ENCODE results near the gene CD3G.
A peak's percentile ranks its signal among the peaks of the same experiment; 100 is the strongest.

CD3G gene

DNA sequence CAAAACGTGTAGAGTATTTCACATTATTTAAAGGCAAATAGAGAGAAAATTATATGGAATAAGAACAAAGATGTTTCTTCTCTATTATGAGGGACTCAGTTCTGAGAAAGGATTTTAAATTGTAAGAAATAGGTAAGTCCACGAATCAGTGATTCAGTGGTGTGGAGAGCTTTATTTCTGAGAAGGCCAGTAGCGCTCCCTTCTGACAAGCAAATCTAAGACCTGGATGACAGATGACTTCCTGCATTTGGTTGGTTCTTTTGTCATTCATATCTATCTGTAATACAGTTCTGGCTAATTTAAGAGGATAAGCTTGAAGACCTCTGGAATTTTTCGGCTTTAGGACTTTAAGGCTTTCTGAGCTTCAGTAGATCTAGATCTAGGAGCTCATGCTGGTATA lies 32.6 kb upstream of the CD3G start:
- Histone ChIP-seq H3K9ac (ENCODE audit: low read depth, low read length) (no peak overlapping the region), H3K36me3 (ENCODE audit: insufficient read depth, low read depth, low read length) (no peaks in the 10 kb centered on the region)

DNA sequence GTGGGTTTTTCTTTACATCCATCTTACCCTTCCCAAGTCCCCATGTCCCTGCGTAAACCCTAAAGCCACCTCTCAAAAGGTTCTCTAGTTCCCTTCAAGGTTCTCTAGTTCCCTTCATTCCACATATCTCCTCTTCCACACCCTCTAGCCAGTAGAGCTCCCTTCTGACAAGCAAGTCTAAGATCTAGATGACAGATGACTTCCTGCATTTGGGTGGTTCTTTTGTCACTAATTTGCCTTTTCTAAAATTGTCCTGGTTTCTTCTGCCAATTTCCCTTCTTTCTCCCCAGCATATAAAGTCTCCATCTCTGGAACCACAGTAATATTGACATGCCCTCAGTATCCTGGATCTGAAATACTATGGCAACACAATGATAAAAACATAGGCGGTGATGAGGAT lies 31.8 kb upstream of the CD3G start:
- peaks cover 4% of the 10 kb centered on the region; the same call in 1 of the 2 replicates for H3K9me3 ChIP-seq (ENCODE audit: insufficient read depth, low read depth, low read length)
- peaks cover 26% of the 10 kb centered on the region; the same call in 1 of the 2 replicates for H3K27me3 ChIP-seq (ENCODE audit: insufficient read depth, low read length)
- no peak overlapping the region for H3K9ac ChIP-seq (ENCODE audit: low read depth, low read length)
- no peak overlapping the region for H3K27ac ChIP-seq (ENCODE audit: low read length)
- peaks cover 20% of the 10 kb centered on the region for H3K4me1 ChIP-seq (ENCODE audit: insufficient read depth, low read length)
- no peaks in the 10 kb centered on the region for H3K36me3 ChIP-seq (ENCODE audit: insufficient read depth, low read depth, low read length)
- H3K4me3 ChIP-seq (ENCODE audit: low read length) = no peak overlapping the region

More for the DNA sequence above, 32.6 kb upstream of the CD3G start:
- H3K27me3 ChIP-seq (ENCODE audit: insufficient read depth, low read length) = peaks cover 17% of the 10 kb centered on the region; the same call in 1 of the 2 replicates
- H3K9me3 ChIP-seq (ENCODE audit: insufficient read depth, low read depth, low read length) = no peaks in the 10 kb centered on the region
- H3K4me3 ChIP-seq (ENCODE audit: low read length) = no peak overlapping the region
- H3K4me1 ChIP-seq (ENCODE audit: insufficient read depth, low read length) = peaks cover 13% of the 10 kb centered on the region
- no peak overlapping the region for H3K27ac ChIP-seq (ENCODE audit: low read length)

DNA sequence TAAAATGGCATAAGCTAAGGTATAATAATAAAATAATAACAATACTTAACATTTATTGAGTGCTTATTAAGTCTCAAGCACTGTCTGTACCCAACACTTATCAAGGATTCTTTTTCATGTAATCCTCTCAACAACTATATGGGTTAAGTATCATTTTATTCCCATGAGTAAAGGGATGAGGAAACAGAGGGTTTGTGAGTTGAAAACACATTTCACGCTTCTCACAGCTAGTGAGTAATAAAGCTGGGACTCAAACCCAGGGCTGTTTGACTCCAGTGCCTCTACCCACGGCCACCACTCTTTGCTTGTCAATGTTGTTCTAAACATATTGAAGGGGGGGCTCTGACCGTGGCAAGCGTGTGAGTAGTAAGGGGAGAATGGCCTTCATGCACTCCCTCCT lies 30.9 kb upstream of the CD3G start:
- H3K36me3 ChIP-seq (ENCODE audit: insufficient read depth, low read depth, low read length) = no peaks in the 10 kb centered on the region

DNA sequence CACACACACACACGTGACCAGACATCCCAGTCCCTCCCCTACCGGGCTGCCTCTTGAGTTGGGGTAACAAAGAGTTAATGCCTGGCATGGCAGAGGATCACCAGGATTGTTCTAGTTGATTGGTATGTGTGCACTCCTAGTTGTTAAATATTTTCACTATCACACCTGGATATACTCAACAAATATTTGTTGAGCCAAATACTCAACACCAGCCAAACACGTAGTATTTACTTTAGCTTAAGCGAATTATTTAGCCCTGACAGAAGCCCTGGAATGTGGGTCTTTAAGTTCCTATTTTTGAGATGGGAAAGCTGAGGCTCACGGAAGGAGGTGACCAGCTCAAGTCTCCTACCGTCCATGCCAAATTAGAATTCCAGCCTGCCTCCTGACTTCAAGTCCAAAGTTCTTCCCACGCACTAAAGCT lies 29.1 kb upstream of the CD3G start:
- Histone ChIP-seq H3K4me3 (ENCODE audit: low read length) (peak overlapping the region; percentile 59; the same call in 1 of the 2 replicates), H3K9ac (ENCODE audit: low read depth, low read length) (0 out of 2 replicates have a peak overlapping the region, but pooled peaks have one; percentile 13), H3K36me3 (ENCODE audit: insufficient read depth, low read depth, low read length) (no peaks in the 10 kb centered on the region), H3K27ac (ENCODE audit: low read length) (no peak overlapping the region), H3K4me1 (ENCODE audit: insufficient read depth, low read length) (peaks cover 20% of the 10 kb centered on the region), H3K9me3 (ENCODE audit: insufficient read depth, low read depth, low read length) (peaks cover 4% of the 10 kb centered on the region; the same call in 1 of the 2 replicates), H3K27me3 (ENCODE audit: insufficient read depth, low read length) (peaks cover 27% of the 10 kb centered on the region)

More for the DNA sequence above, 30.9 kb upstream of the CD3G start:
- no peak overlapping the region for H3K4me3 ChIP-seq (ENCODE audit: low read length)
- peaks cover 20% of the 10 kb centered on the region for H3K4me1 ChIP-seq (ENCODE audit: insufficient read depth, low read length)
- no peak overlapping the region for H3K9ac ChIP-seq (ENCODE audit: low read depth, low read length)
- peaks cover 4% of the 10 kb centered on the region; the same call in 1 of the 2 replicates for H3K9me3 ChIP-seq (ENCODE audit: insufficient read depth, low read depth, low read length)
- peaks cover 27% of the 10 kb centered on the region; the same call in 1 of the 2 replicates for H3K27me3 ChIP-seq (ENCODE audit: insufficient read depth, low read length)
- H3K27ac ChIP-seq (ENCODE audit: low read length) = no peak overlapping the region

DNA sequence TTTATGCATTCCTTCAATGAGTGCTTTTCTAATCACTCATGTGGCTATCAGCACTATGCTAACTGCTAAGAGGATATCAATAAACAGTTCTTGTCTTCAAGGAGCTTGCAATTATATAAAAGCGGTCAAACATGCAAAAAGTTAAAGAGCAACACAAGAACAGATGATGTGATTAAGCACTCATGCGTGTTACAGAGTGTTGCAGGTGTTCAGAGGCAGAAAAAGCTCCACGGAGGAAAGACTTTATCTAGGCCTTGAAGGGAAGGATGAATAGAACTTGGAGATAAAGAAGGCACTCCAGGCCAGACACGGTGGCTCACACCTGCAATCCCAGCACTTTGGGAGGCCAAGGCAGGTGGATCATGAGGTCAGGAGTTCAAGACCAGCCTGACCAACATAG lies 26.0 kb upstream of the CD3G start:
- H3K36me3 ChIP-seq (ENCODE audit: insufficient read depth, low read depth, low read length) = no peaks in the 10 kb centered on the region
- H3K9me3 ChIP-seq (ENCODE audit: insufficient read depth, low read depth, low read length) = peaks cover 4% of the 10 kb centered on the region; the same call in 1 of the 2 replicates
- no peak overlapping the region for H3K4me3 ChIP-seq (ENCODE audit: low read length)
- H3K4me1 ChIP-seq (ENCODE audit: insufficient read depth, low read length) = peaks cover 20% of the 10 kb centered on the region
- no peak overlapping the region for H3K27ac ChIP-seq (ENCODE audit: low read length)
- H3K9ac ChIP-seq (ENCODE audit: low read depth, low read length) = no peak overlapping the region
- H3K27me3 ChIP-seq (ENCODE audit: insufficient read depth, low read length) = peaks cover 20% of the 10 kb centered on the region

DNA sequence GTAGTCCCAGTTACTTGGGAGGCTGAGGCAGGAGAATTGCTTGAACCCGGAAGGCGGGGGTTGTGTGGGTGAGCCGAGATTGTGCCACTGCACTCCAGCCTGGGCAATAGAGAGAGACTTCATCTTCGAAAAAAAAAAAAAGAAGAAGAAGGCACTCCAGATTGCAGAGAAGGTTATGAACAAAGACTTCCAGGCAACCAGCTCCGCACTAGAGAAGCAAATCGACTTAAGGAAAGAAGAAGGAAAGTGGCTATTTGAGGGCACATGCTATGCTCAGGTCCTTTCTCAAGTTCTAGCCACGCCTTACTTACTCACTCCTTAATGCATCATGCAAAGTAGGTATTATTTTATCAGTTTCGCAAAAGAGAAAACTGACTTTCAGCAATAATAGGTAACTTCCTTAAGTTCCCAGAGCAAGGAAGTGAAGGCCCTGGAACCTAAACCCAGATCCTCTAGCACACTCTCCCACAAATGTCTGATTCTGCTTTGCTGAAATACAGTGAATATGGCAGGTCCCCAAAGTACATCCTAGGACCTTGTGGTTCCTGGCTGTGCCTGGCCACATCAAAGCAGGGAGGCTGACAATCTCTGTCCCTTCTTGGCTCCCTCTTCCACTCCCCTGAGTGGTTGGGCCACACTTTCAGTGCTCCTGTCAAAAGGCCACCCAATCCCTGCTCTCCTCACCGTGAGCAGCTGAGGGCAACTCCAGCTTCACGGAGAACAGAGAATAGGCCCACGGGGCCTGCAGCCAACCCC lies 25.4 kb upstream of the CD3G start:
- H3K9me3 ChIP-seq (ENCODE audit: insufficient read depth, low read depth, low read length) = peaks cover 4% of the 10 kb centered on the region; the same call in 1 of the 2 replicates
- no peak overlapping the region for H3K4me3 ChIP-seq (ENCODE audit: low read length)
- H3K9ac ChIP-seq (ENCODE audit: low read depth, low read length) = no peak overlapping the region
- H3K27ac ChIP-seq (ENCODE audit: low read length) = no peak overlapping the region
- peaks cover 20% of the 10 kb centered on the region for H3K27me3 ChIP-seq (ENCODE audit: insufficient read depth, low read length)
- peaks cover 20% of the 10 kb centered on the region for H3K4me1 ChIP-seq (ENCODE audit: insufficient read depth, low read length)
- H3K36me3 ChIP-seq (ENCODE audit: insufficient read depth, low read depth, low read length) = no peaks in the 10 kb centered on the region

DNA sequence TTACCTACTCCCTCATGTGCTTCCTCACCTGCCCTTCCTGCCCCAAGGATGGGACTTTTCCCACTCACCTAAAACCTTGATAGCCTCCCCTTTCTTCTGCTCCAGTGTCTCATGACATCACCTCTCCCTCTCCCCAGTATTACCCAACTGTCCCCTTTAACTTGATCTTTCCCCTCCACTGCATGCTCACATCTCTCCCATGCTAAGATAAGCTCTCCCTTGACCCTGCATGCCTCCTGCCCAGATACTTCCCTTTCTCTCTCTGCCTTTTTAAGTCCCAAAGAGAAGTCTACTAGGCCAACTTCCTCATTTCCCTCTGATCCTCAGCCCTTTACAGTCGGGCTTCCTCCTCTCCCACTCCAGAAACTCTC lies 24.8 kb upstream of the CD3G start:
- Histone ChIP-seq H3K36me3 (ENCODE audit: insufficient read depth, low read depth, low read length) (no peaks in the 10 kb centered on the region), H3K27me3 (ENCODE audit: insufficient read depth, low read length) (peaks cover 15% of the 10 kb centered on the region), H3K9ac (ENCODE audit: low read depth, low read length) (no peak overlapping the region), H3K4me1 (ENCODE audit: insufficient read depth, low read length) (peaks cover 20% of the 10 kb centered on the region), H3K9me3 (ENCODE audit: insufficient read depth, low read depth, low read length) (peaks cover 4% of the 10 kb centered on the region; the same call in 1 of the 2 replicates), H3K27ac (ENCODE audit: low read length) (no peak overlapping the region), H3K4me3 (ENCODE audit: low read length) (no peak overlapping the region)

DNA sequence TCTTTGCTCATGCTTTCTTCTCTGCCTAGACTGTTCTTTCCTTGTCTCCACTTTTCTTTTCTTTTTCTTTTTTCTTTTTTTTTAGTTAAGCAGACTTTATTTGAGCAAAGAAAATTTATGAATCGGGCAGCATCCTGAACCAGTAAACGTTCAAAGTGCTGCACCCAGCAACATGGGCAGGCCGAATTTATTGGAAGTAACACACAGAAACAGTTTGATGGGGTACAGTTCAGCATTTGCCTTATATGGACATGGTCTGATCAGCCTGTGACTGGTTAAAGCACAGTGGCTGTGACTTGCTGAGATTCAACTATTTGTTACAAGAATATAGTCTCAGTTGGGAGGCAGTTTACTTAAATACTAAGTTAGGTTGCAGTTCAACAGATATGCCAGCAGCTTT lies 23.6 kb upstream of the CD3G start:
- Histone ChIP-seq H3K4me3 (ENCODE audit: low read length) (no peak overlapping the region), H3K9ac (ENCODE audit: low read depth, low read length) (no peak overlapping the region), H3K27me3 (ENCODE audit: insufficient read depth, low read length) (peaks cover 14% of the 10 kb centered on the region), H3K4me1 (ENCODE audit: insufficient read depth, low read length) (peaks cover 13% of the 10 kb centered on the region), H3K27ac (ENCODE audit: low read length) (no peak overlapping the region), H3K9me3 (ENCODE audit: insufficient read depth, low read depth, low read length) (peaks cover 4% of the 10 kb centered on the region; the same call in 1 of the 2 replicates), H3K36me3 (ENCODE audit: insufficient read depth, low read depth, low read length) (no peaks in the 10 kb centered on the region)

DNA sequence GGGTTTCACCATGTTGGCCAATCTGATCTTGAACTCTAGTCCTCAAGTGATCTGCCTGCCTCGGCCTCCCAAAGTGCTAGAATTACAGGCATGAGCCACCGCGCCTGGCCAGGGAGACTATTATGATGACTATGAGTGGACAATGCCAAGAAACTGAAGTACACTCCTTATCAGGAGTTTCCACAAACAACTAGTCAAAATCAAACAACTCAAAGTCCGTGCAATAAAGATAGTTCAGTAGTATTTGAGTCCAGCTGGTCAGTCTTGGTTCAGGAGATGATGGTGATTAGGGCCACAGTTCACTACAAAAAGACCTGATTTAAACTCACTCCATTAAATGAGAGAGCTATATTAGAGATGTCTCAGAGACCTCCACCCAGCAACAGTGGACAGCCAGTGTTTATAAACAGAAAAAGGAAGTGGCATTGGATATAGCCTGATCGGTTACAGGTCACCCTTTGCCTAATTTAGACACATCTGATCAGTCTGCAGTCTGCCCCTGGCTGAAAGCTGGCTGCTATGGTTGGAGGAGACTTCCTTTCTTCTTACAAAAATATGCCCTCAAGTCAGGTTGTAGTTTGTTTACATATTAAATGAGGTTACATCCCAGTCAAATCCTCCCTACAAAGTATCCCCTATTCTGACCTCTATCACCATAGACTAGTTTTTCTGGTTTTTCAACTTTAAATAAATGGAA lies 22.6 kb upstream of the CD3G start:
- H3K36me3 ChIP-seq (ENCODE audit: insufficient read depth, low read depth, low read length) = no peaks in the 10 kb centered on the region
- peaks cover 9% of the 10 kb centered on the region for H3K27me3 ChIP-seq (ENCODE audit: insufficient read depth, low read length)
- no peak overlapping the region for H3K9ac ChIP-seq (ENCODE audit: low read depth, low read length)
- no peak overlapping the region for H3K27ac ChIP-seq (ENCODE audit: low read length)
- H3K9me3 ChIP-seq (ENCODE audit: insufficient read depth, low read depth, low read length) = peaks cover 4% of the 10 kb centered on the region; the same call in 1 of the 2 replicates
- H3K4me1 ChIP-seq (ENCODE audit: insufficient read depth, low read length) = peaks cover 7% of the 10 kb centered on the region
- H3K4me3 ChIP-seq (ENCODE audit: low read length) = no peak overlapping the region

DNA sequence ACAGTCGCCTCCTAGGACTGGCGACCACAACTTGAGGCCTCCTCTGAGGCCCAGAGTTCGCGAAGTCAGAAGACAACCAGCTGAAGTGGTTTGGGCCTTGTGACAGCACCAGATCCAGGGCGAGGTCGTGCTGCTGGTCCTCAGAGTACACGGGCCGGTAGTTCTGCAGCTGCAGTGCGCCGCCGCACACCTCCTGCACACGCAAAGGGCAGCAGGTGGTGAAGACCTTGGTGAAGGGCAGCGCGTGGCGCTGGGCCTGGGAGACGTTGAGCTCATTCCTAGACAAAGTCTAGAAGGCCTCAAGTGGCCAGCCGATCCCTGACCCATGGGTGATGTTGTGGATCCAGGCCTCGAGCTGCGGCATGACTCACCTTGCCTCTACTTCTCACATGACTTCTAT lies 21.4 kb upstream of the CD3G start:
- H3K27me3 ChIP-seq (ENCODE audit: insufficient read depth, low read length) = no peaks in the 10 kb centered on the region; the same call in 1 of the 2 replicates
- no peak overlapping the region for H3K9ac ChIP-seq (ENCODE audit: low read depth, low read length)
- H3K4me1 ChIP-seq (ENCODE audit: insufficient read depth, low read length) = no peaks in the 10 kb centered on the region
- H3K27ac ChIP-seq (ENCODE audit: low read length) = no peak overlapping the region
- no peaks in the 10 kb centered on the region for H3K9me3 ChIP-seq (ENCODE audit: insufficient read depth, low read depth, low read length)
- H3K4me3 ChIP-seq (ENCODE audit: low read length) = no peak overlapping the region
- no peaks in the 10 kb centered on the region for H3K36me3 ChIP-seq (ENCODE audit: insufficient read depth, low read depth, low read length)

DNA sequence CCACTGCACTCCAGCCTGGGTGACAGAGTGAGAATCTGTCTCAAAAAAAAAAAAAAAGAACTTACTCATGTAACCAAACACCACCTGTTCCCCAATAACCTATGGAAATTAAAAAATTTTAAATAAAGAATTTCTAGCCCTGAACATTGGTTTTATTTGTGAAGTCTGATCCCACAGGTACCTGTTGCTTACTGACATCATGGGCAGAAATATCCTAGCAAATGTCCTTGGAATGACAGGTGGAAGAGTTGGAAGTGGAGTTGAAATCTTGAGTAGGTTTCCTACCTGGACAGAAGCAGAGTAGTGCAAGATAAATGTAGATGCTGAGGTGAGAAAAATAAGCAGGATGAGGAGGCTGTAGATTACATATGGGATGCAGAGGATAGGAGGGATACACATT lies 18.9 kb upstream of the CD3G start:
- H3K27me3 ChIP-seq (ENCODE audit: insufficient read depth, low read length) = no peaks in the 10 kb centered on the region
- no peaks in the 10 kb centered on the region for H3K36me3 ChIP-seq (ENCODE audit: insufficient read depth, low read depth, low read length)
- no peaks in the 10 kb centered on the region for H3K4me1 ChIP-seq (ENCODE audit: insufficient read depth, low read length)
- H3K9me3 ChIP-seq (ENCODE audit: insufficient read depth, low read depth, low read length) = no peaks in the 10 kb centered on the region
- no peak overlapping the region for H3K27ac ChIP-seq (ENCODE audit: low read length)
- no peak overlapping the region for H3K9ac ChIP-seq (ENCODE audit: low read depth, low read length)
- H3K4me3 ChIP-seq (ENCODE audit: low read length) = no peak overlapping the region

DNA sequence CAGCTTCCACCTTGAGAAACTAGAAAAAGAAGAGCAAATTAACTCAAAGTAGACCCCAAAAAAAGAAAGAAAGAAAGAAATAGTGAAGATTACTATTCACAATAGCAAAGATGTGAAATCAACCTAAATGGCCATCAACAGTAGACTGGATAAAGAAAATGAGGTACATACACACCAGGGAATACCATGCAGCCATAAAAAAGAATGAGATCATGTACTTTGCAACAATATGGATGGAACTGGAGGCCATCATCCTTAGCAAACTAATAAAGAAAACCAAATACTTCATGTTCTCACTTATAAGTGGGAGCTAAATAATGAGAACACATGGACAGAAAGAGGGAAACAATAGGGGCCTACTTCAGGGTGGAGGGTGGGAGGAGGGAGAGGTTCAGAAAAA lies 15.4 kb upstream of the CD3G start:
- Histone ChIP-seq H3K27me3 (ENCODE audit: insufficient read depth, low read length) (no peaks in the 10 kb centered on the region), H3K9me3 (ENCODE audit: insufficient read depth, low read depth, low read length) (peaks cover 9% of the 10 kb centered on the region), H3K36me3 (ENCODE audit: insufficient read depth, low read depth, low read length) (no peaks in the 10 kb centered on the region), H3K4me1 (ENCODE audit: insufficient read depth, low read length) (no peaks in the 10 kb centered on the region), H3K4me3 (ENCODE audit: low read length) (no peak overlapping the region), H3K27ac (ENCODE audit: low read length) (no peak overlapping the region), H3K9ac (ENCODE audit: low read depth, low read length) (no peak overlapping the region)
